HEK293 (cell line): ENCODE measurements around the gene DPH6.

ENCODE experiments used
- CTCF ChIA-PET: fragments of 350-600 bp; formaldehyde crosslinking; extraction: SDS; loops from one replicate; lab custom pipeline; 2021; ENCODE audit warnings: antibody characterized with exemption; lab: Yijun Ruan, JAX
- POLR2A ChIA-PET: fragments of 300-600 bp; formaldehyde crosslinking; extraction: SDS; loops from one replicate; lab custom pipeline; 2020; ENCODE audit warnings: antibody characterized with exemption, inconsistent platforms; lab: Yijun Ruan, JAX
- H3K27ac ChIP-seq: fragments of 200-500 bp; sonication (Bioruptor generic); 2 replicates; pipeline ENCODE4 v1.5.1; 2014; ENCODE audit warnings: low read depth, low read length, control low read depth, inconsistent platforms; ENCODE audit errors: extremely low read depth
- H3K36me3 ChIP-seq, 2 experiments: fragments of 200-500 bp in 1 of 2; sonication (Bioruptor generic) in 1 of 2; 1 replicate in 1 of 2; 2 replicates in 1 of 2; pipeline ENCODE4 v1.5.1; 2014 to 2017; ENCODE audit warnings: inconsistent platforms in 2 of 2, low read length in 2 of 2; ENCODE audit not compliant: control insufficient read depth in 2 of 2, insufficient read depth in 1 of 2
- H3K4me1 ChIP-seq: fragments of 200-500 bp; sonication (Bioruptor generic); 2 replicates; pipeline ENCODE4 v1.5.1; 2014; ENCODE audit warnings: mild to moderate bottlenecking, low read length, inconsistent platforms; ENCODE audit not compliant: control insufficient read depth, insufficient read depth
- H3K4me3 ChIP-seq: 2 replicates; pipeline ENCODE4 v1.5.1; 2011; ENCODE audit warnings: low read depth, mild to moderate bottlenecking, control low read depth, low read length, moderate library complexity
- H3K9me3 ChIP-seq: fragments of 200-500 bp; sonication (Bioruptor generic); 2 replicates; pipeline ENCODE4 v1.5.1; 2014; ENCODE audit warnings: low read depth, low read length, inconsistent platforms; ENCODE audit not compliant: control insufficient read depth, insufficient read depth
- FEZF1 ChIP-seq: fragments of 450-650 bp; formaldehyde crosslinking; IDR thresholded peaks from 2 replicates; pipeline ENCODE4 v1.5.1; 2016; ENCODE audit warnings: missing biosample characterization, missing genetic modification characterization
- GFI1B ChIP-seq: fragments of 450-650 bp; formaldehyde crosslinking; IDR thresholded peaks from 2 replicates; pipeline ENCODE4 v1.5.1; 2016; ENCODE audit warnings: missing biosample characterization, missing genetic modification characterization
- KLF9 ChIP-seq: fragments of 450-650 bp; formaldehyde crosslinking; IDR thresholded peaks from 2 replicates; pipeline ENCODE4 v1.5.1; 2016; ENCODE audit warnings: missing biosample characterization, missing genetic modification characterization, low read depth
- PRDM1 ChIP-seq: fragments of 450-650 bp; formaldehyde crosslinking; IDR thresholded peaks from 2 replicates; pipeline ENCODE4; 2016; ENCODE audit warnings: missing biosample characterization, missing genetic modification characterization
- PRDM6 ChIP-seq: fragments of 450-650 bp; formaldehyde crosslinking; IDR thresholded peaks from 2 replicates; pipeline ENCODE4 v1.5.1; 2017; ENCODE audit warnings: missing biosample characterization, missing genetic modification characterization
- RBAK ChIP-seq: fragments of 450-650 bp; formaldehyde crosslinking; IDR thresholded peaks from 2 replicates; pipeline ENCODE4 v1.5.1; 2016; ENCODE audit warnings: missing biosample characterization, missing genetic modification characterization
- ZBTB11 ChIP-seq: fragments of 450-650 bp; formaldehyde crosslinking; conservative IDR thresholded peaks from 2 replicates; pipeline ENCODE4 v1.5.1; 2016; ENCODE audit warnings: low read depth, missing biosample characterization, missing genetic modification characterization
- ZBTB6 ChIP-seq: fragments of 450-650 bp; formaldehyde crosslinking; IDR thresholded peaks from 2 replicates; pipeline ENCODE4 v1.5.1; 2017; ENCODE audit warnings: missing biosample characterization, missing genetic modification characterization
- ZBTB7A ChIP-seq: fragments of 450-650 bp; formaldehyde crosslinking; IDR thresholded peaks from 2 replicates; pipeline ENCODE4 v1.5.1; 2016; ENCODE audit warnings: low read depth, missing biosample characterization, missing genetic modification characterization
- ZFP69B ChIP-seq: fragments of 450-650 bp; formaldehyde crosslinking; IDR thresholded peaks from 2 replicates; pipeline ENCODE4 v1.5.1; 2016; ENCODE audit warnings: missing biosample characterization, missing genetic modification characterization
- ZNF10 ChIP-seq: fragments of 450-650 bp; formaldehyde crosslinking; IDR thresholded peaks from 2 replicates; pipeline ENCODE4 v1.5.1; 2017; ENCODE audit warnings: missing biosample characterization, missing genetic modification characterization
- ZNF140 ChIP-seq: fragments of 450-650 bp; formaldehyde crosslinking; IDR thresholded peaks from 2 replicates; pipeline ENCODE4 v1.5.1; 2016; ENCODE audit warnings: missing biosample characterization, missing genetic modification characterization
- ZNF2 ChIP-seq: fragments of 450-650 bp; formaldehyde crosslinking; IDR thresholded peaks from 2 replicates; pipeline ENCODE4 v1.5.1; 2016; ENCODE audit warnings: missing biosample characterization, missing genetic modification characterization
- ZNF214 ChIP-seq: fragments of 450-650 bp; formaldehyde crosslinking; IDR thresholded peaks from 2 replicates; pipeline ENCODE4 v1.5.1; 2017; ENCODE audit warnings: missing biosample characterization, mild to moderate bottlenecking, missing genetic modification characterization, borderline replicate concordance
- ZNF223 ChIP-seq: fragments of 450-650 bp; formaldehyde crosslinking; IDR thresholded peaks from 2 replicates; pipeline ENCODE4 v1.5.1; 2016; ENCODE audit warnings: missing biosample characterization, missing genetic modification characterization
- ZNF239 ChIP-seq: fragments of 450-650 bp; formaldehyde crosslinking; IDR thresholded peaks from 2 replicates; pipeline ENCODE4 v1.5.1; 2016; ENCODE audit warnings: missing biosample characterization, missing genetic modification characterization
- ZNF266 ChIP-seq: fragments of 450-650 bp; formaldehyde crosslinking; IDR thresholded peaks from 2 replicates; pipeline ENCODE4 v1.5.1; 2016; ENCODE audit warnings: missing biosample characterization, missing genetic modification characterization, low read depth
- ZNF510 ChIP-seq: fragments of 450-650 bp; formaldehyde crosslinking; IDR thresholded peaks from 2 replicates; pipeline ENCODE4 v1.5.1; 2018; ENCODE audit warnings: mild to moderate bottlenecking, missing genetic modification characterization, missing biosample characterization; ENCODE audit not compliant: insufficient replicate concordance
- ZNF623 ChIP-seq: fragments of 450-650 bp; formaldehyde crosslinking; IDR thresholded peaks from 2 replicates; pipeline ENCODE4 v1.5.1; 2016; ENCODE audit warnings: missing biosample characterization, missing genetic modification characterization
- ZNF658 ChIP-seq: fragments of 450-650 bp; formaldehyde crosslinking; IDR thresholded peaks from 2 replicates; pipeline ENCODE4; 2016; ENCODE audit warnings: missing biosample characterization, missing genetic modification characterization
- ZNF670 ChIP-seq: fragments of 450-650 bp; formaldehyde crosslinking; IDR thresholded peaks from 2 replicates; pipeline ENCODE4 v1.5.1; 2016; ENCODE audit warnings: missing biosample characterization, missing genetic modification characterization, low read depth
- ZNF692 ChIP-seq: fragments of 450-650 bp; formaldehyde crosslinking; IDR thresholded peaks from 2 replicates; pipeline ENCODE4 v1.5.1; 2016; ENCODE audit warnings: missing biosample characterization, missing genetic modification characterization
- ZNF707 ChIP-seq: fragments of 450-650 bp; formaldehyde crosslinking; IDR thresholded peaks from 2 replicates; pipeline ENCODE4 v1.5.1; 2016; ENCODE audit warnings: missing biosample characterization, missing genetic modification characterization
- ZNF837 ChIP-seq: fragments of 450-650 bp; formaldehyde crosslinking; IDR thresholded peaks from 2 replicates; pipeline ENCODE4 v1.5.1; 2016; ENCODE audit warnings: missing biosample characterization, missing genetic modification characterization
- ZNF843 ChIP-seq: fragments of 450-650 bp; formaldehyde crosslinking; IDR thresholded peaks from 2 replicates; pipeline ENCODE4 v1.5.1; 2016; ENCODE audit warnings: missing biosample characterization, missing genetic modification characterization
- ZSCAN18 ChIP-seq: fragments of 450-650 bp; formaldehyde crosslinking; IDR thresholded peaks from 2 replicates; pipeline ENCODE4 v1.5.1; 2016; ENCODE audit warnings: missing biosample characterization, missing genetic modification characterization

DPH6 gene

GRCh38 chr15:35484231-35484945 lies 61.6 kb downstream of the DPH6 start:
- H3K9me3 ChIP-seq: no peaks in the 10 kb centered on the region
- no peaks in the 10 kb centered on the region for H3K36me3 ChIP-seq
- 0 out of 2 replicates have a peak, but pooled peaks cover 5% of the 10 kb centered on the region for H3K4me1 ChIP-seq
- TF ChIP-seq KLF9 (no peak), GFI1B (tag by site-specific recombination) (no peak), ZNF623 (tag by site-specific recombination) (no peak), ZBTB6 (tag by site-specific recombination) (no peak)
- no peak overlapping the region for H3K4me3 ChIP-seq
- ChIA-PET POLR2A (no interaction called here), CTCF (interaction anchor here (0.7 kb wide), 1 partner anchor 1275 kb away, joined by 3 read pairs; no protein-coding TSS in a partner anchor)
- no peak overlapping the region for H3K27ac ChIP-seq

GRCh38 chr15:35481992-35482391 lies 64.0 kb downstream of the DPH6 start:
- no peak overlapping the region for H3K4me3 ChIP-seq
- no peaks in the 10 kb centered on the region for H3K9me3 ChIP-seq
- H3K27ac ChIP-seq: no peak overlapping the region
- CTCF ChIA-PET: interaction anchor here (1.1 kb wide), 1 partner anchor 53 kb away, joined by 3 read pairs; no protein-coding TSS in a partner anchor
- 0 out of 2 replicates have a peak, but pooled peaks cover 5% of the 10 kb centered on the region for H3K4me1 ChIP-seq
- no peaks in the 10 kb centered on the region for H3K36me3 ChIP-seq
- POLR2A ChIA-PET: no interaction called here
- TF ChIP-seq PRDM6 (tag by site-specific recombination): 0 out of 2 replicates have a peak, but pooled peaks have one; percentile 29
- no peak for TF ChIP-seq ZSCAN18
- TF ChIP-seq ZBTB11: no peak
- no peak for TF ChIP-seq ZNF10 (tag by site-specific recombination)
- no peak for TF ChIP-seq ZFP69B (tag by site-specific recombination)
- no peak for TF ChIP-seq ZNF2 (tag by site-specific recombination)
- no peak for TF ChIP-seq ZNF223 (tag by site-specific recombination)
- no peak for TF ChIP-seq ZNF266 (tag by site-specific recombination)
- TF ChIP-seq ZNF510 (tag by site-specific recombination): no peak
- TF ChIP-seq FEZF1 (tag by site-specific recombination): peak; percentile 5; the same call in 1 of the 2 replicates
- no peak for TF ChIP-seq ZNF140 (tag by site-specific recombination)
- TF ChIP-seq ZNF692 (tag by site-specific recombination): 0 out of 2 replicates have a peak, but pooled peaks have one; percentile 20
- no peak for TF ChIP-seq ZNF239 (tag by site-specific recombination)
- TF ChIP-seq ZNF670 (tag by site-specific recombination): no peak
- no peak for TF ChIP-seq ZNF707 (tag by site-specific recombination)
- no peak for TF ChIP-seq ZNF658
- no peak for TF ChIP-seq PRDM1 (tag by site-specific recombination)
- TF ChIP-seq RBAK (tag by site-specific recombination): no peak
- TF ChIP-seq ZNF214 (tag by site-specific recombination): no peak
- no peak for TF ChIP-seq ZNF843
- no peak for TF ChIP-seq ZNF837 (tag by site-specific recombination)
- TF ChIP-seq ZBTB7A: no peak
